NCI-H526 treated with DMSO at 0.1 percent for 48 hours (cell line): ENCODE data around the gene CPT1C.
"Not testable (repeated sequence)": the region's sequence is repeated elsewhere in the genome, so short reads cannot be mapped to it uniquely, and the experiment has no call there.

Experiments
- DNase-seq: peaks from one replicate; lab custom pipeline; 2025; lab: John Stamatoyannopoulos, UW

The CPT1C gene

DNA sequence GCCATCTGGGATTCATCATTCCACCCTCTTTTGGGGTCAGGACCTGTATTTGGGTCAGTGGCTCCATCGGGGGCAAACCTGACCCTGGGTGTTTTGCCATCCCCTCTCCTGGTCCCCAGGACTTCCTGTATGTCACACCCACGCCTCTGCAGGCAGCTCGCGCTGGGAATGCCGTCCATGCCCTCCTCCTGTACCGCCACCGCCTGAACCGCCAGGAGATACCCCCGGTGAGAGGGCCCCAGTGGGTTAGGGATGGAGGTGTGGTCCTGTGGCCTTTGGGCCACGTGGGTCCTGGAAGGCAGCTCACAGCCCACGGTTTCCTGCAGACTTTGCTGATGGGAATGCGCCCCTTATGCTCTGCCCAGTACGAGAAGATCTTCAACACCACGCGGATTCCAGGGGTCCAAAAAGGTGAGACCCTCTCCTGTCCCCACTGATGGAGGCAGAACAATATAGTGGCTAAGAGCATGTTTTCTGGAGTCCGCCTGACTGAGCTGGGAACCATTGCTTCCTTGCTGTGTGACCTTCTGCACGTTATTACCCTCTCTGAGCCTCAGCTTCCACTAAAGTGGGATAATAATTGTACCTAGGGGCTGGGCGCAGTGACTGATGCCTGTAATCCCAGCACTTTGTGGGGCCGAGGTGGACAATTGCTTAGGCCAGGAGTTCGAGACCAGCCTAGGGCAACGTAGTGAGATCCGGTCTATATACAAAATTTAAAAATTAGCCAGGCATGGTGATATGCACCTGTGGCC, 14.1 kb downstream of the CPT1C start:
- no peak for DNase-seq

DNA sequence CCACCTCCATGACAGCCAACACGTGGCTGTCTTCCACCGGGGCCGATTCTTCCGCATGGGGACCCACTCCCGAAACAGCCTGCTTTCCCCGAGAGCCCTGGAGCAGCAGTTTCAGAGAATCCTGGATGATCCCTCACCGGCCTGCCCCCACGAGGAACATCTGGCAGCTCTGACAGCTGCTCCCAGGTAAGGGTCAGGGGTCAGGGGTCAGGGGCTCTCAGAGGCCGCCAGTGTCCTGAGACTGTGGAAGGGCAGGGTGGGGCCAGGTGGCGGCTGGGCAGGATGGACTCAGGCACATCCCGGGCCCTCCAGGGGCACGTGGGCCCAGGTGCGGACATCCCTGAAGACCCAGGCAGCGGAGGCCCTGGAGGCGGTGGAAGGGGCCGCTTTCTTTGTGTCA, 15.0 kb downstream of the CPT1C start:
- no peak for DNase-seq

DNA sequence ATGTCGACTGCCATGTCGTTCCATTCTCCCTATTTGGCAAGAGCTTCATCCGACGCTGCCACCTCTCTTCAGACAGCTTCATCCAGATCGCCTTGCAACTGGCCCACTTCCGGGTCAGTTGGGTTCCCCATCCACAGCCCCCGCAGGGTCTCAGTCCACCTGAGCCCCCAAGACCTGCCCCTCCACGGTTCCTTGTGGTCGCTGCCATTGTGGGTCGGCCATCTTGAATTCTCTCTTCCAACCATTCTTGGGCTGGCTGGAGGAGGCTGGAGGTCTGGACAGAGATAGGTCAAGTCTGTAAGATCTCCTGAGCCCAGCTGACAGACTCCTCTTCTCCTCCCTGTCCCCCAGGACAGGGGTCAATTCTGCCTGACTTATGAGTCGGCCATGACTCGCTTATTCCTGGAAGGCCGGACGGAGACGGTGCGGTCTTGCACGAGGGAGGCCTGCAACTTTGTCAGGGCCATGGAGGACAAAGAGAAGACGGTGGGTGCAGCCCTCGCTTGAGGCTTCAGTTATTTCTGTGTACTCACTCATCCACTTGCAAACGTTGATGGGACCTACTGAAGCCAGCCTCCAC, 19.5 kb downstream of the CPT1C start:
- DNase-seq = no peak

DNA sequence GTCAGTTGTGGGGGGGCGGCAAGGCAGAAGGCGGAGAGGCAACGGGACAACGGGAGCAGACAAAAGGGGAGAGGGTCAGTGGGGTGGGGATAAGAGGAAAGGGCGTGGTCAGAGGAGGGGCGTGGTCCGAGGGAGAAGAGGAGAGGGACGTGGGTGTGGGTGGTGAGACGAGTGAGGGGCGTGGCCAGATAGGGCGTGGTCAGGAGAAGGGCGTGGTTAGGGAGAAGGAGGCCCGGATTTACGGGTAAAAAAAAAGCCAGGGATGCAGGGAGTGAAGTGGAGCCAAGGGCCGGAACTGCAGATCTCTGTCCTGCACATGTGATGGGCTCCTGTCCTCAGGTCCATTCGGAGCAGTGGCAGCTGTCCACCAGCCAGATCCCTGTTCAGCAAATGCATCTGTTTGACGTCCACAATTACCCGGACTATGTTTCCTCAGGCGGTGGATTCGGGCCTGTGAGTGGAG, 21.5 kb downstream of the CPT1C start:
- no peak for DNase-seq

DNA sequence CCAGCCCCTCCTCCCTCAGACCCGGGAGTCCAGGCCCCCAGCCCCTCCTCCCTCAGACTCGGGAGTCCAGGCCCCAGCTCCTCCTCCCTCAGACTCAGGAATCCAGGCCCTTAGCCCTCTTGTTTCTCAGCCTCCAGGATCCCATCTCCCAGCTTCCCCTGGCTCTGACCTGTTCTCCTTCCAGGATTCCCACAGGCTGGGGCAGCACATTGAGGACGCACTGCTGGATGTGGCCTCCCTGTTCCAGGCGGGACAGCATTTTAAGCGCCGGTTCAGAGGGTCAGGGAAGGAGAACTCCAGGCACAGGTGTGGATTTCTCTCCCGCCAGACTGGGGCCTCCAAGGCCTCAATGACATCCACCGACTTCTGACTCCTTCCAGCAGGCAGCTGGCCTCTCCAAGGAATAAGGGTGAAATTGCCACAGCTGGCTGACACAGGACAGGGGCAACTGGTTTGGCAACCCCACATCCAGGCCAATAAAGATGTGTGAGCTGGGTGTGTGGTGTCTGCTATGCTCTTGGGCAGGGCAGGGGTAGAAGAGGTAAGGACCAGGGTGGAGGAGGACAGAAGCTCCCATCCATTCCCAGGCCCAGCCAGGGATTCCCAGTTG, 22.4 kb downstream of the CPT1C start:
- DNase-seq = no peak

DNA sequence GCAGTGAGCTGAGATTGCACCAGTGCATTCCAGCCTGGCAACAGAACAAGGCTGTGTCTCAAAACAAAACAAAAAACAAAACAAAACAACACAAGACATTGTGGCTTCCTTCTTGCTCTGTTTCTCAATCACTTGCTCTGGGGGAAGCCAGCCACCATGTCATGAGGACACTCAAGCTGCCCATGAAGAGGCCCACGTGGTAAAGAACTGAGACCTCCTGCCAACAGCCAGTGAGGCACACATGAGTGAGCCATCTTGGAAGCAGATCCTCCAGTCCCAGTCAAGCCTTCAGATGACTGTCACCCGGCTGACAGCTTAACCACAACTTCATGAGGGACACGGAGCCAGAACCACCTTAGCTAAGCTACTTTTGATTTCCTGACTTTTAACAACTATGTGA, 25.2 kb downstream of the CPT1C start:
- no peak for DNase-seq

DNA sequence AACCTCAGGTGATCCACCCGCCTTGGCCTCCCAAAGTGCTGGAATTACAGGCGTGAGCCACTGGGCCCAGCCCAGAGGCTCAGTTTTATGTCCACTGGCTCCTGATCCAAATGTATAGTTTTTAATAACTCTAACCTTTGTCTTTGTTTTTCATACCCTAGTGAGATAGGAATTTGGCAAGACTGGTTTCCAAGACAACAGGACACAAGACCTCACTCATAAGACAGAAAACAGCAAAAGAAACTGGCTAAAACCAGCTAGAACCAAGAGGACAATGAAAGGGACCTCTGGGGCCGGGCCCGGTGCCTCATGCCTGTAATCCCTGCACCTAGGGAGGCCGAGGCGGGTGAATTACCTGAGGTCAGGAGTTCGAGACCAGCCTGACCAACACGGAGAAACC, 27.6 kb downstream of the CPT1C start:
- no peak for DNase-seq

DNA sequence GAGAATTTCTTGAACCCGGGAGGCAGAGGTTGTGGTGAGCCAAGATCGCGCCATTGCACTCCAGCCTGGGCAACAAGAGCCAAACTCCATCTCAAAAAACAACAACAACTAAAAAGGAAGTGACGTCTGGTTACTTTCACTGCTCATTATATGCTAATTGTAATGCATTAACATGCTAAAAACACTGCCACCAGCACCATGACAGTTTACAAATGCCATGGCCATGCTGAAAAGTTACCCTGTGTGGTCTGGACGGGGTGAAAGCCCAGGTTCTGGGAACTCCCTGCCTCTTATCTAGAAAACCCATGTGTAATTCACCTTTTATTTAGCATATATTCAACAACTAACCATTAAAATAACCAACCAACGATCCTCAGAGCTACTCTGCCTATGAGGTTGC, 28.1 kb downstream of the CPT1C start:
- DNase-seq = no peak

DNA sequence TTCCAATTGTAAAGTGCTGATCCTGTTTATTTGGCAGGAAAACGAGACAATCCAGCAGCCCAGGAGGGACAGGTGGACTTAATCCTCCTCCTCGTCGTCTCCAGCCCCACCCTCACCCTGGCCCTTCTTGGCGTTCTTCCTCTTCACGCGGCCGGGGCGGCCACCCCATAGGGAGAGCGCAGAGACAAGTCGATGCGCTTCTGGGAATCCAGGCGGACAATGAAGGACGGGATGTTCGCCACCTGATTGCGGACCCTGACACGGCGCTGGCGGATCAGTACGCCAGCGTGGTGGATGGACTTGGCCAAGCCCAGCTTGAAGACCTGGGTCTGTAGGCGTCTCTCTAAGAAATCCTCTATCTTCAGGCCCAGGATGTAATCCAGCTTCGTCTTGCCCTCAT, 28.5 kb downstream of the CPT1C start:
- DNase-seq = not testable (repeated sequence)

DNA sequence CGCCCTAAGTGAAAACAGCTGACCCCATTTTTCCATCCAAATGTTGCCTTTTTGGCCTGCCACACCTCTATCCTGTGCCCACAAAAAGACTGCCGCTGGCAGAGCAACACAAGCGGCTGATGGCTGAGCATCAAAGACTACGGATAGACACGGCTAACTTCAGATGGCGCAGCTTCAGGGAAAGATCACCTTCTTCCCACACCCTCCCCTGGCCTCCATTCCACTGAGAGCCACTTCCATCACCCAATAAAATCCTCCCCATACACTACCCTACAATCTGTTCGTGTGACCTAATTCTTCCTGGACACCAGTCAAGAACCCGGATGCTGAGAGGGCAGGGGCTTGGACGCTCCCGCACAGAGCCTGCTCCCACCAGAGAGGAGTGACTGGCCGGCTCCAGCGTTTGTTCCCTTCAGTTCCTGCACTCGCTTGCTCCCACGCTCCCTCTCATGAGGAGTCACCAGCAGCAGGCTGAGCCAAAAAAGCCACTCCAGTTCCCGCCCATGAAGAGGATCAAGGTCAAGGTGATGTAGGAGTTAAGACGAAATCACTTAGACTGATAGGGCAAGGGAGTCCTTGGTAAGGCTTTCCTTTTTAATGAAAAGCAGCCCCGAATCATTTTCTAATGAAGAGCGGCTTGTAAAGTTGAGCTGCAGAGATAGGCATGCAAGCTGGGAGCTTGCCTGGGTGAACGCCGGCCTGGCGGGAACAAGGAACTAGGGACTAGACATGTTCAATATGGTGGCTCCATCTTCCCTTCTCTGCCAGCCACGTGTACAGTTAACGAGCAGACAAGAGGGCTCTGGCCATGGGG, 36.5 kb downstream of the CPT1C start:
- no peak for DNase-seq

DNA sequence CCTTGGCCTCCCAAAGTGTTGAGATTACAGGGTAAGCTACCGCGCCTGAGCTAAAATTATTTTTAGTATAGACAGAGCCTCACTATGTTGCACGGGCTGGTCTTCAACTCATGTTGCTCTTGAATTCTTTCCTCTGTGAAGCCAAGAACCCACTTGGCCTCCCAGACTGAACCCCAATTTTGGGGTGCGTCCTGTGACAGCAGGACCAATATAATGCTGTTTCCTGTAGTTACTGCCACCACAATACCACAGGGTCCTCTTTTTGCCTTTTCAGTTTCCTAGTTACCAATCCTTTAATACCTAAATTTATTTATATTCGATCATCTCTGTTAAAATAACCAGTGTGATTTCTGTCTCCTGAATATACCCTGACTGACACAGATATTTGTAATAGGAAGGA, 39.2 kb downstream of the CPT1C start:
- no peak for DNase-seq

DNA sequence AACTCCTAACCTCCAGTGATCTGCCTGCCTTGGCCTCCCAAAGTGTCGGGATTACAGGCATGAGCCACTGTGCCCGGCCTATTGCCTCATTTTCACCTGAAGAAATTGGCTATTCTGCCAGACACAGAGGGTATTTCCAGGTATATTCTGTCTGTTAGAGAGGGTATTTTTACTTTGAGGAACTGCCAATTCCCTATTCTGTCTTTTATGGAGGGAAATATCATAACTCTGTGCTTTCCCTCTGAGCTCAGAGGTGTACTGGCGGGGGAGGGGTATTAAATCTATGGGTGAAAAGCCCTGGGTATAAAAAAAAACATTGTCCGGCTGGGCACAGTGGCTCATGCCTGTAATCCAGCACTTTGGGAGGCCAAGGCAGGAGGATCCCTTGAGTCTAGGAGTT, 47.4 kb downstream of the CPT1C start:
- no peak for DNase-seq

DNA sequence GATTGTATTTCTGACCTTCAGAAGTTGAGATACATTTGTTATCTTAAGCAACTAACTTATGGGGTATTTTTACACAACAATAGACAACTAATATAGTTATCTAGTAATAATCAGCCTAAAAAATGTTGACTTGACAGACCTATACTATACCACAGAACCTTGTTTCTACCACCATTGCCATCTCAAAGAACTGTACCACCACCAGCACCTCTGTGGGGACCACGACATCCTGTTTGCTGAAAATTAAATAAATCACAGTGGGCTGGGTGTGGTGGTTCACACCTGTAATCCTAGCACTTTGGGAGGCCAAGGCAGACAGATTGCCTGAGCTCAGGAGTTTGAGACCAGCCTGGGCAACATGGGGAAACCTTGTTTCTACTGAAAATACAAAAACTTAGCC, 48.2 kb downstream of the CPT1C start:
- no peak for DNase-seq

DNA sequence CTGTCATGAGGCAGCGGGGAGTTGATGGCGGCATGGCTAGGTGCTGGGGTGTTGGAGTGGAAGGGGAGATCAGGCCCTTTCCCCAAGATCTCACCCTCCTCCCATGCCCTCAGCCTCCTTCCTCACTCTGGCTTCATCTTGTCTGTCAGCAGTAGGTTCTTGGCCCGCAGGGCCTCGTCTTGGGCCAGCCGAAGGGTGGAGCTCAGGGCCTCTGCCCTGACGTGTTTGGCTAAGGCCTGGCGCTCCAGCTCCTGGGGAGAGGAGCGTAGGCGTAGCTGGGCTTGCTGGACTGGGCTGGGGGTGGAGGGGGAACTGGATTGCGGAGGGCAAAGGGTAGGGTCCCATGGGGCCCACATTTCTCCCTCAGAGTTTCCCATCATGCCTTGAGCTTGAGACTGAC, 49.0 kb downstream of the CPT1C start:
- no peak for DNase-seq

DNA sequence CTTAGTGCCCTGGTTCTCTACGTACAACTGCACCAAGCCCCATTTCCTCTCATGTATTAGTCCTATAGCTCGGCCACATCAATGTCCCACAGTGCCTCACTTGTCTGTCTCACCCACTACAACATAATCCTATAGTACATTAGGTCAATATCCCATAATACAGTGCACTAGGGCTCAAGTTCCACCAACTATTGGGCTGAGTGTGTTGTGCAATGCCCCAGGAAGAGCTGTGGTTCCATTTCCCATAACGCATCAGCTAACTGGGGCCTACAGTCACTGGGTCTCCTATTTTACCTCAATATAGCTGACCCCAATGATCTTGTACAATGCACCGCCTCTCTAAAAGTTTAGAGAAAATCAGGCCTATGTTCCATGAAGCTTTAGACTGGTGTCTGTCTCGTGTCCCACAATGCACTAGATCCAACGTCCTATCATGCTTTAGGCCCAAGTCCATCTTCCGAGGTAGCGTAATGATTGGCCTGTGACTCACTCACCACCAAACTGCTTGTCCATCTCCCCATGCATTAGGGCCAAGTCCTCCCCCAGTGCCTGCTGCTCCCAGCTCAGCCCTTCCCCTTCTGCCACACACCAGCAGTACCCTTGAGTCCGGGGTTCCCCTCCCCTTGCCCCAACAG, 50.4 kb downstream of the CPT1C start:
- DNase-seq = no peak

DNA sequence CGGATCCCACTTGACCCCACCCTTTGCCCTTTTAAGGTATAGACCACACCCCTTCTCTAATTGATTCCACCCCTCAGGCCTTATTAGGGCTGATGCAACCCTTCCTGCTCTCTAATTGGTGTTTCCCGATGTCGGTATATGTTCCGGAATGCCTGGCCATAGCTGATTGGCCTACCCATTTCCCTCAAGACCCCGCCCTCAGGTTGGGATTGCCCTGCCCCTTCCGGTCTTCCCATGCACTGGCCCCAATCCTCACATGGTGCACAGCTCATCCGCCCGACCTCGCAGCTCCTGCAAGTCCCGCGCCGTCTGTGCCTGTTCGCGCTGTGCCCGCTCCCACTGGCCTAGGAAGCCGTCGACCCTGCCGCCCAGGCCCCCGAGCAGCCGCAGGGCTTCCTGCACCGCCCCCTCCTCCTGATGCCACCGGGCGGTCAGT, 54.0 kb downstream of the CPT1C start:
- DNase-seq = no peak

DNA sequence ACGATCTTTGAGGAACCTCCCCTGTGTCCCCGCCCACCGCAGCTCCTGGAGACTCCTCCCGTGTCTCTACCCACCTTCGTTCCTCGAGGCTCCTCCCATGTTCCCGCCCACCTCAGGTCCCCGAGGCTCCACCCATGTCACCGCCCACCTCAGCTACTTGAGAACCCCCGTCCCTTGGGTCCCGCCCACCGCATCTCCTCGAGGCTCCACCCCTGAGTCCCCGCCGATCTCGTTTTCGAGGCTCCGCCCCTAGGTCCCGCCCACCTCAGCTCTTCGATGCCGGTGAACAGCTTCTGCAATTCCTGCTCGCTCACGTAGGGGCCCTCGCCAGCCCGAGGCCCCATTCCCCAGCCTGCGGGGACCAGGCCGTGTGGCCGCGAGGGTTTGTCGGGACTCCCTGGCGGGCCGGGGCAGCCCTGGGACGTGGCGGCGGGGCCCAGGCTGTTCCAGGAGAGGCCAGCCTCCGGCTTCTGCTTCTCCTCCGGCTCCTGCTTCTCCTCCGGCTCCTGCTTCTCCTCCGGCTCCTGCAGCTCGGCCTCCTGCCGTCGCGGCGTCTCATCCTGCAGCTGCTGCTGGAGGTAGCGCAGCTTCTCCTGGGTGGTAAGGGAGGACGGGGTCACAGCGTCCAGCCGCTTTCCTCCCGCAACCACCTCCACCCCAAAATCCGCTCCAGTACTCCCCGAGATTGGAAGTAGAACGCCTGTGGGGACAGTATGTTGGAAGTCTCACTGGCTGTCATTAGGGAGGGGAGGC, 55.5 kb downstream of the CPT1C start:
- DNase-seq = peak; percentile 80

DNA sequence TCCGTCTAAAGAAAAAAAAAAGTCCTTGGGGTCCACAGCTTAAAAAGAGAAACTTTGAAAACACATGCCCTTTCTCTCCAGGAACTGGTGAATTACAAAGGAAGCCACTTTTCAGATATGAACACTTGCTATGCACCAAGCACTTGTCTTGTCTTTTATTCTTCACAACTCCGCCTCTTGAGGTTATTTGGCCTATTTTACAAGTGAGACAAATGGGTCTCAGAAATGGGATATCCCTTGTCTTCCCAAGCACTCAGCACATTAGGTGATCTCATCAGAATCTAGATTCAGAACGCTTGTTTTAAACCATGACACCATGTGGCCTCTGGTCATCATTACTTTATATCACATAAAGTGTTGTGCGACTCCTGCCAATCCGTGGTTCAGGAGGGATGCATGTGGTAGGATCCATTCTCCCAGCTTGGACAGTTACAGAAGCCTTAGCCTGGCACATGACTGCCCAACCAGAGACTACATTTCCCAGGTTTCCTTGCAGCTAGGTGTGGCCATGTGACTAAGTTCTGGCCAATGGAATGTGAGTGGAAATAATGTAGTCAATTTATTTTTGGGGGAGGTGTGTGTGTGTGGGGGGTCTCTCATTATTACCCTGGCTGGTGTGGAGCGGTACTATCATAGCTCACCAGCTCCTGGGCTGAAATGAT, 58.3 kb downstream of the CPT1C start:
- no peak for DNase-seq

DNA sequence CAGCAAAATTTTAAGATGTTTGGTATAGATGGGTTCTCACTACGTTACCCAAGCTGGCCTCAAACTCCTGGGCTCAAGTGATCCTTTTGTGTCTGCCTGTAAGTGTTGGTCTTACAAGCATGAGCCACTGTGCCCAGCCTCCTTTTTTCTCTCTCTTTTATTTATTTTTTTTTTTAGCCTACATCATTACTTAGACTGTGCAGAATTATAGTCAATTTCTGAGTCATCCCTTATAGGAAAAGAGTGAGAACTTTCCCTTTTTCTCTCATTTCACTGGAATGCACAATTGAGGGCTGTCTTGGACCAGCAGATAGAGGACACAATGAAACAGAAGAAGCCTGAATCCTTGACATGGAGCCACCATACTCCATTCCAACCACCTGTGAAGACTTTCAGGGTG, 58.9 kb downstream of the CPT1C start:
- DNase-seq = no peak

DNA sequence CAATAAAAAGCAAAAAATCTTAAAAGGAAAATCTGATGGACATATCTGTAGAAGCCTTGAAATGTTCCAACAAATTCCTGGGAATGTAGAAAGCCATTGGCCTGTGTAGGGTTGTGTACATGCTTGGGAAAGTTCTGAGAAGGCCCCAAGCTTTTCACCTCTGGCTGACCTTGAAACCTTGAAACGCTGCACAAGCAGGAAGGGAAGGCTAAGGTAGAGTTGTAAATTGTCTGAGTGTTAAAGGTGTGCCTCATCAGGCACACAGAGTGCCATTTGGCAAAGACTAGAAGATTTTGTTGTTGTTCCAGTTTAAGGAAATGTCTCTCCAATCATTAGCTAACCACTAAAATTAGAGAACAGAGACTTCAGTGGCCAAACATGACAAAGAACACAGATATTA, 61.8 kb downstream of the CPT1C start:
- DNase-seq = no peak

DNA sequence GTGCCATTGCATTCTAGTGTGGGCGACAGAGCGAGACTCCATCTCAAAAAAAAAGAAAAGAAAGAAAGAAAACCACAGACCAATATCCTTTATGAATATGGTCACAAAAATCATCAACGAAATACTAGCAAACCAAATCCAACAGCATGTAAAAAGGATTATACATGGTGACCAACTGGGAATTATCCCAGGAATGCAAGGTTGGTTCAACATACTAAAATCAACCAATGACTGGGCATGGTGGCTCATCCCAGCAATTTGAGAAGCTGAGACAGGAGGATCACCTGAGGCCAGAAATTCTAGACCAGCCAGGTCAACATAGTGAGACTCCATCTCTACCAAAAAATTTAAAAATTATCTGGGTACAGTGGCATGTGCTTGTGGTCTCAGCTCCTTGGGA, 65.0 kb downstream of the CPT1C start:
- DNase-seq = no peak
